GM18508 (cell line): ENCODE results near the gene GIMAP5.

Experiments used
- ATAC-seq: cut with Tn5 transposase; IDR thresholded peaks from one replicate; pipeline ENCODE4 v1.9.1; 2021; ENCODE audit warnings: moderate number of reproducible peaks; ENCODE audit not compliant: insufficient read depth, unreplicated experiment

GIMAP5 gene

DNA sequence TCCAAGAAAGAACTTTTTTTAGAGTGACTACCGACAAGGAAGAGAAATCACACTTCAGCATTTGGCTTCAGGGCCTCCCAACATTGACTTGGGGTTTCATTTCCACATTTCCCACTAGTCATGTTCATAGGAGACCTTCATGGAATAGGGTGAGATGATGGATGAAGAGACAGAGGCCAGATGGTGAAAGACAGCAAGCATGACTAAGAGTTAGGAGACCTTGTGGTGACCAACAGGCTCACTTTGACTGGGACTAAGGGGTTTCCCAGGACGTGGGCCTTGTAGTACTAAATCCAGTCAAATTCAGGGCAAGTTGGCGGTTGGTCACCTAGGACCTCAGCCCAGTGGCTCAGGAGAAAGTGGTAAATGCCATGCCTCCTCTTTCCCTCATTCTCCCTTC, 3.0 kb upstream of the GIMAP5 start:
- no peak for ATAC-seq

DNA sequence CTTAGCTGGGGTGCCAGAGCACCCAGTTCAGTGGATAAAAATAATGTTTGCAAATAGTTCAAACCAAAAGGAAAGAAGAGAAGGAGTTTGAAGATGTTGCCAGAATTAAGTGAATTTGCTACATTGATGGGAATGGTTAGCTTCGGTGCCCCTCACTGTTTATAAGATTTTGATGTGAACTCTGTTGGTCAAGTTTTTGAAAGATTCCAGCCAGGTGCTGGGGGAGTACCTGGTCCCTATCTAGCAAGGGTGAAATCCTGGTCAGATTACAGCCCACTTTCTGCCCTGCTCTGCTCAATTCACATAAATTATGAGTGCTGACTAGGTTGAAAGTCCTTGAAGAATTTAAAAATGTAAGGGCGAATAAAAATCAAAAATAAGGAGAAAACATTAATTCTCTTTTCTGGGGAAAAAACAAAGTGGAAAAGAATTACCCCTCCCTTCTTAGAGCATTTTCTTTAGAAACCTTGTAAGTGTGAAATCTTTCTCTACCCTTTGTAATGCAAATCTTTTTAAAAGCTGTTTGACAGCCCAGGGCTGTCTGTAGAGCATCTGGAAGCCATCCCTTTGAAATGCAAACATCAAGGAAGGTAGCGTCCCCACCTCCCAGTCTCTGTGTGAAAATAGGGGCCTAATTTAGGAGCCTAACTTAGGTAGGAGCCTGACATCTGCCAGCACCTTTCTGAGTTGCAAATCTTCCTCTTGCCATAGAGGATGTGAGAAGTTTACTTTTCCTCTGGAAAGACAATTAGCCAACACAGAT, 1.4 kb upstream of the GIMAP5 start:
- ATAC-seq: no peak

DNA sequence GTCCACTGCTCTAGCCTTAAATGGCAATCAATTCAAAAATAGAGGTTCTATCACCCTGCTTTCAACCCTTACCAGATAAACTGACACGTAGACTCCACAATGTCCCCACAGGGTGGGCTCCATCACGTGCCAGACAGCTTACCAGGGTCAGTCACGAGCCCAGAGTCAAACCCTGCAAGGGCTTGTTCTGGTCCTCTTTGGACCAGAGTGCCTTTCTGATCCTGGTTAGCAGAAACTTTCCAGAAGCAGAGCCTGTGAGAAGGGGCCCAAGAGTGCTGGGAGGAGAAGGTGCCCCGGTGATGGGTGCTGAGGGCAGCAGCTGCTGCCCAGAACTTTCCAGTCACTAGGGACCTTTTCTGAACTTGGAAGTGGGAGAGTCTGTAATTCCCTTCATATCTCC, 354 bp upstream of the GIMAP5 start:
- ATAC-seq: no peak

DNA sequence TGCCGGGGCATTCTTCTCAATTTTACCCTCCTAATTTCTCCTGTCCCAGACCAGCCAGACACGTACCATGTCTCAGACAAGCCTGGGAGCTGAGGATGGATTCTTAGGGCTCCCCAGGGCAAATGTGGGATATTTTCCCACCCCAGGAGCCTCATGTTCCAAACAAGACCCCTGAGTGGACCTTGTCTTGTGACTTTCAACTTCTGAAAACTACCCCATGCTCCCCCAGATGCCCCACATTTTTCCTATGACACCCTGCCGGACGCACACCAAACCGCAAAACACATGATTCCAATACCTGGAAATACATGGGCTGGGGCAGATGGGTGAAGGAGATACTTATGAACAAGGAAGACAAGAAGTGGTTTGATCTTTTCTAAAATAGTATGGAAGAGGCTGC, 874 bp downstream of the GIMAP5 start:
- ATAC-seq: no peak

DNA sequence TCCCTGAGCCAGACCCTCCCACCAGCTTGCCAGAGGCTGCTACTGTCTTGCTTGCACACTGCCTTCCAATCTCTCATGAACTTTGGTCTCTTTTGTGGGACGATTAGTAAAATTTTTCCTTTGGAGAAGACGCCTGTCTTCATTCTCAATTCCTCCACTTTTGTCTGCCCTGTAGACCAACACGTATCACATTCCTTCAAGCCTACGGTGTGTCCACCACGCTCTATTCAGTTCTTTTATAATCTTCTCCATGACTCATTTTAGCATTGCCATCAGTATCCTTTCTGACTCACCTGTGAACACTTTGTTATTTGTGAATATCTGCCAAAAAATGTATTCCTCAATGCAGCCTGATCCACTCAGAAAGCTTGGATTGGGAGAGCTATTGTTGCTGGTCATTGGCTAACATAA, 1.4 kb downstream of the GIMAP5 start:
- no peak for ATAC-seq

DNA sequence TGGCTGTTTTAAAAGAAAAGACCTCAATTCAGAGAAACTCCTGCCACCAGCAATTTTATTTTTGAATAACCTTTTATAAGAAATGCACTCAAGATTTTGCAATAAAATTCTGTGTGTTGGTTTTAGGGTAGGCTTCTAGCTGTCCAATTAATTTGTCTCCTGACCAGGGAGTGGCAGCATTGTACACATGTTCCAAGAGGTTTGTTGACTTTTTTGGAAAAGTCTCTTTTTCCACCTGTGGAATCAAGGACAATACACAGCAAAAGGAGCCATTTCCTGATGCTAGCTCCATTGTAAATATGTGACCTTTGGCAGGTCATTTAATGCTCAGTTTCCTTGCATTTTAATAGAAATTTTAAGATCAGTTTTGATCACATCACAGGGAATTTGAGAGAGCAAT, 1.8 kb downstream of the GIMAP5 start:
- ATAC-seq: no peak

DNA sequence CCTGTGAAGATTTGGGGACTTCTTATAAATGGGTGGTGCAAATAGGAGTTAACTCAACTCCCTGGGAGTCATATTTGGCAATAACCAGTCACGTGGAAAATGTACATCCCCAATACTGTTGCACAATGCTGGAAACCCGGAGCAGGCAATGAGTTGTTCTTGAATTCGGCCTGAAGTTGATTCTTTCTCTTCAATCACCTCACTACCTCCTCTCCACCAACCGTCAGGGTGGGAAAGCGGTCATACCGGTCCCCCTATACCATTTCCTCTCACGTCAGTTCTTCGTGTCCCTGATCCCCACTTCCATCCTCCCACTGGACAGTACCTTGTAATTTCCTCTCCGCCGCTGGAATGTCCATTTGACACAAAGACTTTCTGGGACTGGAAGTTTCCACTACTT, 2.8 kb downstream of the GIMAP5 start:
- no peak for ATAC-seq

DNA sequence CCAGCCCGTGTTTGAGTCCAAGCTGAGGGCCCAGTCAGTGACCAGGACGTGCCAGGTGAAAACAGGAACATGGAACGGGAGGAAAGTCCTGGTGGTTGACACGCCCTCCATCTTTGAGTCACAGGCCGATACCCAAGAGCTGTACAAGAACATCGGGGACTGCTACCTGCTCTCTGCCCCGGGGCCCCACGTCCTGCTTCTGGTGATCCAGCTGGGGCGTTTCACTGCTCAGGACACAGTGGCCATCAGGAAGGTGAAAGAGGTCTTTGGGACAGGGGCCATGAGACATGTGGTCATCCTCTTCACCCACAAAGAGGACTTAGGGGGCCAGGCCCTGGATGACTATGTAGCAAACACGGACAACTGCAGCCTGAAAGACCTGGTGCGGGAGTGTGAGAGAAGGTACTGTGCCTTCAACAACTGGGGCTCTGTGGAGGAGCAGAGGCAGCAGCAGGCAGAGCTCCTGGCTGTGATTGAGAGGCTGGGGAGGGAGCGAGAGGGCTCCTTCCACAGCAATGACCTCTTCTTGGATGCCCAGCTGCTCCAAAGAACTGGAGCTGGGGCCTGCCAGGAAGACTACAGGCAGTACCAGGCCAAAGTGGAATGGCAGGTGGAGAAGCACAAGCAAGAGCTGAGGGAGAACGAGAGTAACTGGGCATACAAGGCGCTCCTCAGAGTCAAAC, 5.2 kb downstream of the GIMAP5 start:
- no peak for ATAC-seq

DNA sequence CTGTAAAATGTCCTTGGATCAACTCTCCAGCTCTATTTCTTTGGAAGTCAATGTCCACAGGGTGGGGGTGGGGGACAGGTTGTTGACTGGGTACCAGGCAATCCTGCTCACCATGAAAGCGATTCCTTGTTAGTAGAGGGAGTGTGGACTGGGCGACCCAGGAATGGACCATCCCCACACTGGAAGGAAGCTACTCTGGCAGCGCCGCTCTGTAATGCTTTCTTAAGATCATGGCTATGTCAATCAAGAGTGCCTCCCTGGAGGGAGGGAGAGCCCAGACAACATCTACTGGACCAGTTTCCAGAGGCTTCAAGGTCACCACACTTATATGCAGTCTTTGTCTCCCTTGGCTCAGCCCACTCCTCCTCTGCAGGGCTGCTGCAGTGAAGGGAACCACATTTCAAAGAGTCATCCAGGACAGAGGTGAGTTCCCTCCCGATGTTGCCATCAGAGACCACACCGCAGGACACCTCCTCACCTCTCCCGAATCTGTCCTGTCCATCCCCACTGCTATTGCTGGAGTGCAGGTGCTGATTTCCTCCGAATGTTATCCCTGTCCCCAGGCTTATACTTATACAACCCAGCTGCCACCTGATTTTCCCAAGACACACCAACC, 6.9 kb downstream of the GIMAP5 start:
- ATAC-seq: no peak

DNA sequence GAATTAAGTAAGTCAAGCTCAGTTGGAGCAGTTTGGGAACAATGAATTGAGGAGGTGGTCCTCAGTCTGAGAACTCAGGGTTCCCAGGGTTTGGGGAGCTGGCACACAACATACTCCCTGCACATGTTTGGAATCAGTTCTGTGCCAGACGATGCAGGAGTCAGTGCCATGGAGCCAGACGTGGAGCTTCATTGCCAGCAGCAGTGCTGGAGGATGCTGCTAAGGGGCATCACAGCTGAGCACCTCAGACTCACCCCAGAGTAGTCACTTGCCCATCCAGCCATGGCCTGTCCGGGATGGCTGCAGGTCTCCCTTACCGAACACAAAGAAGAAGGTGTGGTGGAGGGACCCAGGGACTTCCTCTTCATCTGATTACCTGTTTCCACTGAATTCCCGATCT, 7.9 kb downstream of the GIMAP5 start:
- ATAC-seq: no peak

DNA sequence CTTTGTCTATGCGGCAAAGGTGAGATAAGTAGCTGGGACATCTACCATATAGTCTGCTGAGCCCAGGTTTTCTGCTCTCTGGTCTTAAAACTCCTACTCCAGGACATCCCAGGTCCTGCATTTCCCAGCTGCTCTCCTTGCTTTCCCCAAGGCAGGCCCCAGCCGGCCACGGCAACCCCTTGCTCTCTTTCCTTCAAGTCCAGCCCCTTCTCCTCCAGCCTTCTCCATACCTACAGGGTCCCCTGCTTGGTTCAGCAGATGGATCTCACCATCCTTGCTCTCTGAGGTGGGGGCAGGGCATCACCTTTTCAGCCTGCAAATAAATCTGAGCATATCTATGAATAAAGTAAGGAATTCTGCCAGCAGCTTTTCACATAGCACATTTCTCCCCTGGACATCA, 8.7 kb downstream of the GIMAP5 start:
- ATAC-seq: no peak

DNA sequence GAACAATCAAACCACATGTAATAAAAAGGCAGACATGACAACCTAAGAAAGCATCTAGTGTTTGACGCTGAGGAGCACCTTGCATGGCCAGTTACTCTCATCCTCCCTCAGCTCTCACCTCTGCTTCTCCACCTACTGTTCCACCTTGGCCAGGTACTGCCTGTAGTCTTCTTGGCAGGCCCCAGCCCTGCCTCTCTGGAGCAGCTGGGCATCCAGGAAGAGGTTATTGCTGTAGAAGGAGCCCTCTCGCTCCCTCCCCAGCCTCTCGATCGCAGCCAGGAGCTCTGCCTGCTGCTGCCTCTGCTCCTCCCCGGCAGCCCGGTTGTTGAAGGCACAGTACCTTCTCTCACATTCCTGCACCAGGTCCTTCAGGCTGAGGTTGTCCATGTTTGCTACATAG, 9.7 kb downstream of the GIMAP5 start:
- ATAC-seq: no peak

DNA sequence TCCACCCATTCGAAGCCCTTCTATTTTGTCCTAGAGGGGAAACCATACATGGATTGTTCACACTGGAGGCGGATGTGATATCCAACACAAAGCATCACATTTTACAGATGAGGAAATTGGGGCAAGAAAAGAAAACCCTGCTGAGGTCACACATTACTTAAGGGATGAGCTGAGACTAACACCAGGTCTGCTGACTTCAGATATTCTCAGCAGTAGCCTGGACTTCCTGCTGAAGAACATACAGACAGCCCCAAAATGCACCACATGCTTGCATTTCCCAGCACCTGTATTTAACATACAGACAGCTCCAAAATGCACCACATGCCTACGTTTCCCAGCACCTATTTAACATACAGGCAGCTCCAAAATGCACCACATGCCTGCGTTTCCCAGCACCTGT, 11.2 kb downstream of the GIMAP5 start:
- no peak for ATAC-seq

DNA sequence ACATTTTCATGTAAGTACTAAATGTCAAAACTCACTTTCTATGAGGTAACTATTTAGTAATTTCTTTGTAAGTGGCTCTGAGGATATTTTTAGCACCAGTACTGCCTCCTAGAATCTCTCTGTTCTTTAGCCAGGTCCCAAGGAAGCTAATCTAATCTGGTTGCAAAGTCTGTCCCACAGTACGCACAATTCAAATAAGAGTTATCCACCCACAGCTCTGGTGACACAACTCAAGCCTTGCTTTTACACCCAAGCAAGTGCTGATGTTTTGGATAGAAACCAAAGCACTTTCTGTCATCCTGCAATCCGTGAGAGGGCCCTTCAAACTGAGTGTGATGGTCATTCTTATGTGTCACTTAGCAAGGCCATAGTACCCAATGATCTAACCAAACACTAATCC, 14.5 kb downstream of the GIMAP5 start:
- ATAC-seq: no peak

DNA sequence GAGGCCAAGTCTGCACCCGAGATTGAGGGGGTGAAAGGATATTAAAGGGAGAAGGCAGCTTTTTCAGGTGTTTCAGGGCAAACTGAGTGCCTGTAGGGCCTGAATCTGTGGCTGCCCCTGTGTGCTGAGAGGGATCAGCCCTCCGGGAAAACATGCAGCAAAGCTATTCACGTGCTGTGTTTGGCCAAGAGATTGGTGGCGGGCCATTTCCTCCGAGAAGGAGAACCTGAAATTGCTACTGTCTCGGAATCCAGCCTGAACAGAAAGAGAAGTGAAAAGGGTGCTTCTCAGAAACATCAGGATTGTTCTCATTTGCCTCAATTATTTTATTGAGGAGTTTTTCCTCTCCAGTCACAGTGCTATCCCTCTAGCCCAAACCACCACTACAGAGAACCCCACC, 16.0 kb downstream of the GIMAP5 start:
- ATAC-seq: no peak

DNA sequence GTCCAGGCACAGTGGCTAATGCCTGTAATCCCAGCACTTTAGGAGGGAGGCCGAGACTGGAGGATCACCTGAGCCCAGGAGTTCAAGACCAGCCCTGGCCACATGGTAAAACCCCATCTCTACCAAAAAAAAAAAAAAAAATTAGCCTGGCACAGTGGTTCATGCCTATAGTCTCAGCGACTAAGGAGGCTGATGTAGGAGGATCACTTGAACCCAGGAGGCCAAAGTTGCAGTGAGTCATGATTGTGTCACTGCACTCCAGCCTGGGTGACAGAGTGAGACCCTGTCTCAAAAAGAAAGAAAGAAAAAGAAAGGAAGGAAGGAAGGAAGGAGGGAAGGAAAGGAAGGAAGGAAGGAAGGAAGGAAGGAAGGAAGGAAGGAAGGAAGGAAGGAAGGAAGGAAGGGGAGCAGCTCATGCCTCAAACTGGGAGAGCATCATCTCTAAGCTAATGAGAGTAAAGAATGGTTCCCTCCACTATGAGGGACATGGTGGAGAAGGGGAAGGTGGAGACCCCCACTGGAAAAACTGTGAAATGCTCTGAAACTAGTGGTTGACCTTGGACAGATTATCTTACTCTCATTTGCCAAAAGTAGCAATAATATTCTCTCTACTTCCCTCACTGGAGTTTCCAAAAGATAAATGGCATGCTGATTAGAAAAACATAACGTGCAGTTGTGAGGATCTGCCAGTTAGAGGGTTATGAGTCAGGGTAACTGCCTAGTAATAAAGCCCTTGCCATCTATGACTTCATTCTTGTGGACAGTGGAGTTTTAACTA, 16.8 kb downstream of the GIMAP5 start:
- no peak for ATAC-seq

DNA sequence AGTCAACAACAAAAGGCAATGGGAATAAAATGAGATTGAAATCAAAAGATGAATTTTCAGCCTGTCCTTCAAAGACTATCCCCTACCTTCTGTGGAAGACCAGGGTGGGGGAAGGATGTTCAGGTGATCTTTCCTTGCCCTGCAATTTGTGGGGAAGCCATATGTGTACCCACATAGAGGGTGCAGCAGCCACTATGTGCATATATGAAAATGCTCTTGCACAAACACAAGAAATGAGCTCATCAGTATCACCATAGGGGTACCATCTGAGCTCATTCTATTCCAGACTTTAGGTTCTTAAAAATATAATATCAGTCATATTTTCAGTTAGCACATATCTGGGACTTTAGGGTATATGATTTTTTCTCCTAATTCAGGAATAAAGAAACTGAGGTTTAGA, 17.7 kb downstream of the GIMAP5 start:
- no peak for ATAC-seq

DNA sequence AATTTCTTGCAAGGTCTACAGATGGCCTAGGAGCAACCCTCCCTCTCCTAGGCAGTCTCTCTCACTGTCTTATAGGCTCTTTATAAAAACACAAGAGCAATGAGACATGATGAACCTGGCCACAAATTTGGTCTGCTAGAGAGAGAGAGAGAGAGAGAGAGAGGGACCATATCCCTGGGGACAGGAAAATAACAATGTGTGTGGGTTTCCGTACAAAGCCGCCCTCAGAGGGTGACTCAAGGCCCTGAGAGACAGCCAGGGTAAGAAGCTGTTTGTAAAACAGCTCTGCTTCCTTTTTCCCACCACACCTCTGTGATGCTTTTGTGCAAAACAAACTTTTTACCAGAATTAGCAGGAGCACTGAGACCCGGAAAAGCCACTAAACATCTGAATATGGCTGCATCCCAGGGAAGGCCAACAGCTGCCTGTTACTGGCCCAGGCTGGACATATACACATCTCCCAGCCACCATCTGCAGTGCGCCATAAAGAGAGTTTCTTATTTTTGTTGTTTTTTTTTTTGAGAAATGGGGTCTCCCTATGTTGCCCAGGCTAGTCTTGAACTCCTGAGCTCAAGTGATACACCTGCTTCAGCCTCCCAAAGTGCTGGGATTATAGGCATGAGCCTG, 18.4 kb downstream of the GIMAP5 start:
- no peak for ATAC-seq

DNA sequence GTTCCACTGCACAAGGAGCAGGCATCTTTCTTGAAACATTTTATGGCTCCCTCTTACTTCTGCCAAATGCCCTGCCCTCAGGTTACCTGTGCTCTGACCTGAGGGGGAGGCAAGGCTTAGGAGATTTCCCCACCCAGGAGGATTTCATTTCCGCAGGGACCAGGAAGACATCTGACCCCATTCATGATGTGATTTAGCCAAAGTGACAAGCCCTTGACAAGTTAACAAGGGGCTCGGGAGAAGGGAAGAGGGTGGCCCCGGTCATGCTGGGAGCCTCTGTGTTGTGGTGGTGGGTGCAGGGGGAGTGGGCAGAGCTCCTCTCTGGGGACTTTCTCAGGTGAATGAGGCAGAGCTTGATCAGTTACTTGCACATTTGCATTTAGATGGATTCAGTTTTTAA, 18.9 kb downstream of the GIMAP5 start:
- no peak for ATAC-seq

DNA sequence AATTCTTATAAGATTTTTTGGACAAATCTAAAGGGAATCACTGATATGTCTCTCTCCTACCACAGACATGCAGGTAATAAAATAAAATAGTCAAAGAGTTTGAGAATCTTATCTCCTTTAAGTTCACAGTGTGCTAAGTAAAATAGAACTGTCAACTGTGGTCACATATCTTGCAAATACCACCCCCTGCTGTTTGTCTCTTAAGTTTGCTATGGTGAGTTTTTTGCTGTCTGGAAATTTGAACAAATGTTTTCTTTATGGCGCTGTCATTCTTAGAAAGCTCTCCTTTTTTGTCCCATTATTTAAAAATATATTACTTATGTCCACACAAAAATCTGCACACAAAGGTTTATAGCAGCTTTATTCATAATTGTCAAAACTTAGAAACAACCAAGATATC, 19.6 kb downstream of the GIMAP5 start:
- no peak for ATAC-seq

DNA sequence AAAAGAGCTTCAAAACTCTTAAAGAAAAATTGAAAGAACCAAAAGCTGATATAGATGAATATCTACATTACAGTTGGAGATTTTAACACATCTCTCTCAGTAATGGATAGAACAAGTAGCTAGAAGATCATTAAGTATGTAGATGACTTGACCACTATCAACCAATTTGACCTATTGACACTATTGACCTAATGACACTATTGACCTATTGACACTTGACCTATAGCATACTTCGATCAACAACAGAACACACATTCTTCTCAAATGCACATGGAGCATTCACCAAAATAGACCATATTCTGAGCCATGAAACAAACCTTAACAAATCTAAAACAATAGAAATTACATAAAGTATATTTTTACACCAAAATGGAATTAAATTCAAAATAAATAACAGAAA, 22.3 kb downstream of the GIMAP5 start:
- no peak for ATAC-seq
